Dermis blood vessel endothelial cell (primary cell): ENCODE results near the gene EML4. TPM values are rescaled to one million over a fixed set of nuclear protein-coding genes. Genes with fewer than 3 reads are reported as not detected.
"Not testable (repeated sequence)": the region's sequence is repeated elsewhere in the genome, so short reads cannot be mapped to it uniquely, and the experiment has no call there.

Experiments
- DNase-seq: peaks from one replicate; pipeline ENCODE4 v3.0.0; 2010
- total RNA-seq: library from RNA; depleted of rRNA; stranded (reverse); fragments of >200 nt; gene quantifications from 2 replicates; pipeline ENCODE4 v1.2.3, GENCODE V29; 2014

EML4 gene
- total RNA-seq, 1 donor from 2014 or later = 21.6 TPM

DNA sequence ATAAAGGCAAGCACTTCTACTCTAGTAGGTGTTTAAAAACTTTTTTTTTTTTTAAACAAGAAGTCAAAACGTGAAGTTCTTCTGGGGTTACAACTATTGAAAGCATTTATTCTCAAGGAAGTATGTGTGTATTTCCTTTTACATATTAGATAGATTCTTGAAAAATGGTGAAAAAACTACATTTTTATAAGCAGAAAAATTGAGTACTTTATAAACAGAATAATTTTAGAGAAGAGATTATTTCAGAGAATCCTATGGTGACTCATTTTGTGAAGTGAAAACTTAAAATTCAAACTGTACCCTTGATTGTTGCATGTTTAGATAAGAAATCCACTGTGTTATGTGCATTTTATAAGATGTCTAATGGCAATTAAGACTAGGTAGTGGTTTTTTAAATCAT is 2.9 kb downstream of the EML4 start:
- no peak for DNase-seq

DNA sequence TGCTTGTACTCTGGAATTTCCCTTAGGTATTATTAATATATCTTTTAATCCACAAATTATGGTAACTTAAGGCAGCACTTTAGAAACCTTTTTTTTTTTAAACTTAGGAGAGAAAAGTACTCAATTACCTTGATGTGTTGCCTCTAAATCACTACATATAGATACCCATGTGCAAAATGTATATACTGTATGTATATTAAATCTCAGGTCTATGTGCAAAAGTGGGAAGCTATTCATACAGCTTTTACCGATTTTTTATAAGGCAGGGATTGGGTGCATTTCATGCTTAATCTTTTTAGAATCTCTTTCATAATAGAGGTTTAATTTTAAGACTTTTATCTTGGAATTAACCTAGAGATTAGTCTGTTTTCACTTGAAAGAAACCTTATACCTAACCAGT is 3.4 kb downstream of the EML4 start:
- DNase-seq = no peak

DNA sequence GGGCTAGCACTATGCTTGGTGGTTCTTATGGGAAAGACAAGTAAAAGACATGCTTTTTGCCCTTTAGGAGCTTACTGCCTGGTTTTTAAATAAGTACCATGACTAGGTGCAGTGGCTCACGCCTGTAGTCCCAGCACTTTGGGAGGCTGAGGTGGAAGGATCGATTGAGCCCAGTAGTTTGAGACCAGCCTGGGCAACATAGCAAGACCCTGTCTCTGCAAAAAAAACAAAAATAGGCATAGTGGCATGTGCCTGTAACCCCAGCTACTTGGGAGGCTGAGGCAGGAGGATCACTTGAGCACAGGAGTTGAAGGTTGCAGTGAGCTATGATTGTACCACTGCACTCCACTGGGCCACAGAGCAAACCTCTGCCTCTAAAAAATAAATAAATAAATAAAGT is 4.3 kb downstream of the EML4 start:
- DNase-seq = not testable (repeated sequence)

DNA sequence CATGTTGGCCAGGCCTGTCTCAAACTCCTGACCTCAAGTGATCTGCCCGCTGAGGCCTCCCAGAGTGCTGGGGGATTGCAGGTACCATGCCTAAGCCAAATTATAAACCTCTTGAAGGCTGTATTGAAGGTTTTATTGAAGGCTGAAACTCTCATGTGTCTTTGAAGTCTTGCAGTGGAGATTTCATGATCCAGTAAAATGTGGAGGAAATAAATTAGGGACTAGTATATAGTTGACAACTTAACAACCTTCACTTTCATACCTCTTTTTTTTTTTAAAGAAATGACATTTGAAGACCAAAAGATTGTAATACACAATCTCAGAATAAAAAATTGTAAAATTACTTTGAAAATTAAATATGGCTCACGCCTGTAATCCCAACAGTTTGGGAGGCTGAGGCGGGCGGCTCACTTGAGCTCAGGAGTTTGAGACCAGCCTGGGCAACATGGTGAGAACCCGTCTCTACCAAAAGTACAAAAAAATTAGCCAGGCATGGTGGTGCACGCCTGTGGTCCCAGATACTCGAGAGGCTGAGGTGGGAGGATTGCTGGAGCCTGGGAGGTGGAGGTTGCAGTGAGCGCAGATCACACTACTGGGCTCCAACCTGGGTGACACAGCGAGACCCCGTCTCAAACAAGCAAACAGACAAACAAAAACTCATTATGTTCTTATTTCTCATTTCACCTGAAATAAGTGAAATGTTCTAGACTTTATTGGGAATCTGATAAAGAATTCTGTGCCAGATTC is 8.0 kb downstream of the EML4 start:
- DNase-seq = no peak

DNA sequence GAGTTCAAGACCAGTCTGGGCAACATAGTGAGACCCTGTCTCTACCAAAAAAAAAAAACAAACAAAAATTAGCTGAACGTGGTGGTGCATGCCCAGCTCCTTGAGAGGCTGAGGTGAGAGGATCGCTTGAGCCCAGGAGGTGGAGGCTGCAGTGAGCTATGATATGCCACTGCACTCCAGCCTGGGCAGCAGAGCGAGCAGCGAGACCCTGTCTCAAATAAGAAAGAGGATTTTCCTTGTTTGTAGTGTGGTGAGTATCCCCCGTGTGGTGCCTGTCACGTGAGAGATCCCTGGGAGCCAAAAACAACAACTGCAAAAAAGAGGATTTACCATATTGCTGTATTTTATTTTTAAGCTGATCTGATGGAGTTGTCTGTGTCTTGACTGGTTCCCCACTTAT is 9.2 kb downstream of the EML4 start:
- DNase-seq = no peak

DNA sequence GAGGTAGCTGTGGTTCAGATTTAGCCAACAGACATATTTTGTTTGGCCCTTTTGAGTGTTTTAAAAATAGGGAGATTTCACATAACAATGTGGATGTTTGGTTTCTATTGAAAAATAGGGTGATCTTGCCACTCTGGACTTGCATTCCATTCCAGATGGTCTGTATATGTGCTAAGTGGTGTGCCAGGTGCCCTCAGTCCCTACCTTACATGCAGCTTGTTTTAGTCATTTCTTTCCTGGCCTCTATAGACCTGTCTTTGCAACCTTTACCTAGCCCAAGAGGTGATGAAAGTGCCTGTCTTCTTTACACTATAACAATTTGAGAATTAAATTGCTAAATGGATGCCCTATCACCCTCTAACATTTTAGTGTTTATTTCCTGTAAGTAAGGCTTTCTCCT is 11.1 kb downstream of the EML4 start:
- no peak for DNase-seq

DNA sequence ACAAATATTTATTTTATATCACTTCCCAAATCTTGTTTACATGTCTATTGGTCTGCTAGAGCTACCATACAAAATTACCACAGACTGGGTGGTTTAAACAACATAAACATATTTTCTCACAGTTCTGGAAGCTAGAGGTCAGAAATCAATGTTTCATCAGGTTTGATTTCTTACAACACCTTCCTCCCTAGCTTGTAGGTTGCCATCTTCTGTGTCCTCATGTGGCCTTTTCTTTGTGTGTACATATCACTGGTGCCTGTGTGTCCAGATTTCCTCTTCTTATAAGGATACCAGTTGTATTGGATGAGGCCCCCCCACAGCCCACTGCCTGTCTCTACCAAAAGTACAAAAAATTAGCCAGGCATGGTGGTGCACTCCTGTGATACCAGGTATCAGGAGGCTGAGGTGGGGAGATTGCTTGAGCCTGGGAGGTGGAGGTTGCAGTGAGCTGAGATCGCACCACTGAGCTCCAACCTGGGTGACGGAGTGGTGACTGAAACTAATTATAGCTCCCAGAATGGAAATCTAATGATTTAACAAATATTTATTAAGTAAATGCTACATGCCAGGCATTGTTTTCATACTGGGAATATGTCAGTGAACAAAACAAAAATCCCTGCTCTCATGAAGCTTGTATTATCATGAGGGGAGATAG is 13.6 kb downstream of the EML4 start:
- DNase-seq = no peak

DNA sequence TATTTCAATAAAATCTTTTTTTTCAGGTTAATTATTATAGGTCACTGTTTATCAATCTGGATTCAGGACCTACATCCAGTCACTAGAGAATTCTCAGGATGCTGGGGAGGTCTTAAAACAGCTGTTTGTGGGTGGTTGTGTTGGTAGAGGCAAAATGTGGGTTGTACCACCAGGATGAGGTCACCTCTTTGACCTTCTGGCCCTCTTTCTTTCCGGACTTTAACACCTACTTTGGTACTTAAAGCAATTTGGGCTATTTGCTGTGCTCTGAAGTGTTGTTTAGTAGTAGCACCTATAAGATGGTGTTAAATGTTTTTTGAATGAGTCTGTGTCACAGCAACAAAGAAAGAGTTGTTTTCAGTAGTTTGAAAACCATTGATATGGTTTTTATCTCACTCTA is 14.6 kb downstream of the EML4 start:
- no peak for DNase-seq

DNA sequence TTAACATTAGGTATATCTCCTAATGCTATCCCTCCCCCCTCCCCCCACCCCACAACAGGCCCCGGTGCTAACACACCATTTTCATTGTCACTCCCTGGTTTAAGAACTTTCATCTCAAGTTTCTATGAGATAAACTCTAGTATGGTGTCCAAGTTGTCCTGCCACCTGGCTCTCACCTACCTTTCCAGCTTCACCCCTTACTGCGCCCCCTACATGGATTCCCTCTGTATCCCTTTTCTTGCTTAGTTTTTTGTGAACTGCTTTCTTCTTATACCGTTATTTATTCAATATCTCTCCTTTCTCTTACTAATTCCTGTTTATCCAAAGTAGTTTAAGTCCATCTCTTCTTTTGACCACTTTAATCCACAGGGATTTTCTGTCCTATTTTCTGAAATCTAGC is 15.2 kb downstream of the EML4 start:
- no peak for DNase-seq

DNA sequence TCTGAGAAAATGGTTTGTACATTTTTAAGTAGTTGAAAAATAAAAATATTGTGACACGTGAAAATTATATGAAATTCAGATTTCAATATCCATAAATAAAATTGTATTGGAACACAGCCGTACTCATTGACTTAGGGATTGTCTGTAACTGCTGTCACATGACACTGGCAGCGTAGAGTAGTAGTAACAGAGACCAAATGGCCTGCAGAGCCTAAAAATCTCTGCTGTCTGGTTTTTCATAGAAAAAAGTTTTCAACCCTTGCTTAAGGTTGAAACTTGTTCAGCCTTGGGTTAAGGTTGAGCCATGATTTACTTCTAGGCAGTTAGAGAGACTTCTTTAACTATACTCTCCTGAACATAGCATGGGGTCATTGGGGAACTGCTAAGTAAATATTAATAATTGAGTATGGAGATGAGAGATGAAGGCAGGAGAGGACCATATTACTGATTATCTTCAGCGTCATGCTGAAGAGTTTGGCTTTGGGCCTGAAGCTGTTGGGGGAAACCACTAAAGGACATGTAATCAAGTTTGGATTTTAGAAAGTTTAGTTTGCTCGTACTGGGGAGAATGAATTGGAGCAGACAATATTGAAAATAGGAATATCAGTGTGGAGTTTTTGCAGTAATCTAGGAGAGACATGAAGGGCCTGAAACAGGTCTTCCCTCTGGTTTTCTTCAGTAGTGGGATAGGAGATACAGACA is 16.2 kb downstream of the EML4 start:
- no peak for DNase-seq

DNA sequence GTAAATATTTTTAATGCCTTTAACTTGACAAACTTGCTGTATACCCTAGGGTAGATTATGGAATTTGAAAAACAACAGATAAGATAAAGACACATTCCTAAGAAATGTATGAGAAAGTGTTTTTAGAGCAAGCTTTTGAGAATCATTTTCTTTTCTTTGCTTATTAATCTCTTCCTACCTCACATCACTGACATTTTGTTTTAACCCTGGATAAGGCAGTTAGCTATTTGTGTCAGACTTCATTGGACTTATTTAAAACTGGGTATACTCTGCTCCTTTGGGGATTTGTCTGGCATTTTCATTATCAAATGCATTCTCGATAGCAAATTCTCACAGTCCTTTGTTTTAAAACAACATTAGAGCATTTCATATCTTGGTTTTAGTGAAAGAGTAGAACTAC is 17.2 kb downstream of the EML4 start:
- no peak for DNase-seq

DNA sequence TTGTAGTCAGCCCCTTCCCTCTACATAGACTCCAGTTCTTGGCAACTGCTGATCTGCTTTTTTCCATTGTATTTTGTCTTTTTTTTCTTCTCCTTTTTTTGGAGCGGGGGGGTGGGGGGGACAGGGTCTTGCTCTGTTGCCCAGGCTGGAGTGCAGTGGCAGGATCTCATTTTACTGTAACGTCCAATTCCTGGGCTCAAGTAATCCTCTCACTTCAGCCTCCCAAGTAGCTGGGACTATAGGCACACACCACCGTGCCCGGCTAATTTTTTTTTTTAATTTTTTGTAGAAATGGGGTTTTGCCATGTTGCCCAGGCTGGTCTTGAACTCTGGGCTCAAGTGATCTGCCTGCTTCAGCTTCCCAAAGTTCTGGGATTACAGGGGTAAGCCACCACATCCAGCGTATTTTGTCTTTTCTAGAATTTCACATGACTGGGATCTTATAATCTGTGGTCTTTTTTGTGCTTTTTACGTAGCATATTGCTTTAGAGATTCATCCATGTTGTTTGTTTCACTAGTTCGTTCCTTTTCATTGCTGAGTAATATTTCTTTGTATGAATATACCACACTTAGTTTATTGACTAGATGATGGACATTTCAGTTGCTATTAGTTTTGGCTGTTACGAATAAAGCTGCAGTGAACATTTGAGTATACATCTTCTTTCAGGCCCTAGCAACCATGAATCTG is 17.9 kb downstream of the EML4 start:
- DNase-seq = no peak

DNA sequence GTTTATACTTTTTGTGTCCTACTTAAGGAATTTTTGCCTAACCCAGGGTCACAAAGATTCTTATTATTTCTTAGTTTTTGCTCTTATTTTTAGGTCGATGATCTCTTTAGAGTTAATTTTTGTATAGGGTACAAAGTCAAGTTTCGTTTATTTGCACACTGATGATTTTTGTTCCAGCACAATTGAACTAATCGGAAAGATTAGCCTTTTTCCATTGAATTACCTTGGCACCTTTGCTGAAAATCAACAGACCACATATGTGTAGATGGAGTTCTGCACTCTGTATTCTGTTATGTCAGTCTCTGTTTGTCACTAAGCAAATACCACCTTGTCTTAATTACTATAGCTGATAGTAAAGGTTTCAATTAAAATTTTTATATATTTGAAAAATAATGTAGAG is 18.7 kb downstream of the EML4 start:
- no peak for DNase-seq

DNA sequence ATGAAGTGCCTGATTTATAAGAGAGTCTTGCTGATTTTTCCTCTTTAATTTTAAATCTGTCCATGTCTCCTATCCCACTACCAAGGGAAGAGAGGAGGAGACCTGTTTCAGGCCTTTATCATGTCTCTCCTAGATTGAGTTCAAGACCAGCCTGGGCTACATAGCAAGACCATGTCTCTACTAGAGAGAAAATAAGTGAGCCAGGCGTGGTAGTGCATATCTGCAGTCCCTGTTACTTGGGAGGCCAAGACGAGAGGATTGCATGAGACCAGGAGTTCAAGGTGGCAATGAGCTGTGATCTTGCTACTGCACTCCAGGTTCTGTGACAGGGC is 20.0 kb downstream of the EML4 start:
- no peak for DNase-seq

DNA sequence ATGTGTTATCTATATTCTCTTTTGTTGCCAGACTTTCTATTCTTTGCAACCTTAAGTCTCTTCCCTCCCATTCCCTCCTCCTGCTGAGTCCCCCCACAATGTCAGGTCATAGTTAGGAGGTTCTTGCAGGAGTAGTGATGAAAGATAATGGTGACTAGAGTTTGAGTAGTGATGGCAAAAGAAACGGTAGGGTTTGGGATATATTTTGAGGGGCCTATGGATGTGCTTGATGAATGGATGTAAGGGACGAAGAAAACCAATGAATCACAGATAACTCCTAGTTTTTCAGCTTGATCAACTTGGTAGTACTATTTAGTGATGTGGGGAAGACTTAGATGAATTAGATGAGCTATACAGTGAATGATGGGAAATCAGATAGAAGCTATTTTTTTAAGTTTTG is 21.0 kb downstream of the EML4 start:
- no peak for DNase-seq

DNA sequence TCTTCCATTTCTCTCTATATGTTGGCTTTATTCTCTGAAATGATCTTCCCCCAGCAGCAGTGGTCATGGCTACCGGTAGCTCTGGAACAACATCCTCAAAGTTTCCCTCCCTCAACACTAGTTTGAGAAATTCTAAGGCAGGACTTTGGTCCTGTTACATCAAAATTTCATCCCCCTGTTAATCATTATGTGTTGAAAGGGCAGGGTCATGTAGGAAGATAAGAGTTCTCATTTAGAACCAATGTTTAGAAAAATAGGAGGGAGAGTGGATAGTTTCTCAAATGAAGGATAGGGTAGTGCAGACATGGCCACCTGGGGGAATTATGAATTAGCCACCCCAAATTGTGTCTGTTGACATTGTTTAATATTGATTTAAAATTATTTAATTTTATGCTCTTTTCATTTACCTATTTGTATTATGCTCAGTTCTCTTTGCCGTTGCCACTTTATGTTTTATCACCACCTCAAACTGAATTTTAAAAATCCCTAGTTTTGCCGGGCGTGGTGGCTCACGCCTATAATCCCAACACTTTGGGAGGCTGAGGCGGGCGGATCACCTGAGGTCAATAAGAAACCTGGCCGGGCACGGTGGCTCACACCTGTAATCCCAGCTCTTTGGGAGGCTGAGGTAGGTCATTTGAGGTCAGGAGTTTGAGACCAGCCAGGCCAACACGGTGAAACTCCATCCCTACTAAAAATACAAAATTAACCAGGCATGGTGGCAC is 22.3 kb downstream of the EML4 start:
- DNase-seq = no peak

DNA sequence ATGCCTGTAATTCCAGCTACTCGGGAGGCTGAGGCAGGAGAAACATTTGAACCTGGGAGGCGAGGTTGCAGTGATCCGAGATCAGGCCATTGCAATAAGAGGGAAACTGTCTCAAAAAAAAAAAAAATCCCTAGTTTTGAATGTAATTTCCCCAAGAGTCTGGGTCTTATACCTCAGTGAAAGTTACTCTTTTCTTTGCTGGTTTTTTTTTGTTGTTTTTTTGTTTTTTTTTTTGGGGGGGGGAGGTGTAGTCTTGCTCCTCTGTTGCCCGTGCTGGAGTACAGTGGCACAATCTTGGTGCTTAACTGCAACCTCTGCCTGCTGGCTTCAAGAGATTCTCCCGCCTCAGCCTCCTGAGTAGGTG is 22.8 kb downstream of the EML4 start:
- DNase-seq = no peak

DNA sequence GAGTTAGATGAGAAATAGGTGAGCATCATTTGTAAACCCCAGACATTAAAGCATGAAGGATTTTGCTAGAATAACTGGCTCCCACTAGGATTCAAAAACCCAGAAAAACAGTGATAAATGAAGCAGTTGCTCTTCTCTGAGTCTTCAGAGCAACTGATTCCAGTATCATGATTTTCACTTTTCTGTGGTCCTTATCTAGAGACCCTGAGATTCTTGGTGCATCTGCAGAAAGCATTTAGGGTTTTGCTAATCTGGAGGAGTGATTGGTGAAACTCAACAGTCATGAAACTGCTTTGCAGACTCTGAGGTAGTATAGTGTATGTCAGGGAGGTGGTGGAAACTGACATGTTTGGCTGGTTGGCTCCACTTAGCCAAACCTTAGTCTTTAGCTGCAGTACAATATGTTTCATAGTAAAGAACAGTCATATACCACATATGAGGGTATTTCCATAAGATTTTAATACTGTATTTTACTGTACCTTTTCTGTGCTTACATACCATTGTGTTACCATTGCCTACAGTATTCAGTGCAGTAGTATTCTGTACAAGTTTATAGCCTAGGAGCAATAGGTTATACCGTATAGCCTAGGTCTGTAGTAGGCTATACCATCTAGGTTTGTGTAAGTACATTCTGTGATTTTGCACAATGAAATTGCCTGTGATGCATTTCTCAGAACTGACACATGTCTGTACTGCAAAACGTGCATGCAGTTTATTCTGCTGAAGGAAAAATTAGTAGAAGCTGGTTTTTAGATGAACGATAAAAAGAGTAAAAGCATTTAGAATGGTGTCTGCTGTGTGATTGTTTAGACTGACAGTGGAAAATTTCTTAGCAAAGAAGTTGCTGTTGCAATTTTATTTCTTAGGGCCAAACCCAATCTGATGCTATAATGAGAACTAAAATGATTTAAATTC is 23.8 kb downstream of the EML4 start:
- DNase-seq = no peak

DNA sequence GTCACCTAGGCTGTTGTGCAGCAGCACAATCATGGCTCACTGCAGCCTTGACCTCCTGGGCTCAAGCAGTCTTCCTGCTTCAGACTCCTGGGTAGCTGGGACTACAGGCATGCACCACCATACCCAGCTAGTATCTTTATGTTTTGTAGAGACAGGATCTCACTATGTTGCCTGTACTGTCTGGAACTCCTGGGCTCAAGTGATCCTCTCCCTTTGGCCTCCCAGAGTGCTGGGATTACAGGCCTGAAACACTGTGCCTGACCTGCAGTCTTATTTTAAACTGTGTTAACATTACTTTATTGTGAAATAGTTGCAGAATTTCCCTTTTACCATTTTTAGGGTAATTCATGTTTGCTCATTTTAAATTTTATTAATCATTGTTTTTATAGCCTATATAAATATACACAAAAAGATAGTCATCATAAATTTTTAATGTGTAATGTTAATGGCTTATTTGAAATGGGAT is 24.6 kb downstream of the EML4 start:
- no peak for DNase-seq

DNA sequence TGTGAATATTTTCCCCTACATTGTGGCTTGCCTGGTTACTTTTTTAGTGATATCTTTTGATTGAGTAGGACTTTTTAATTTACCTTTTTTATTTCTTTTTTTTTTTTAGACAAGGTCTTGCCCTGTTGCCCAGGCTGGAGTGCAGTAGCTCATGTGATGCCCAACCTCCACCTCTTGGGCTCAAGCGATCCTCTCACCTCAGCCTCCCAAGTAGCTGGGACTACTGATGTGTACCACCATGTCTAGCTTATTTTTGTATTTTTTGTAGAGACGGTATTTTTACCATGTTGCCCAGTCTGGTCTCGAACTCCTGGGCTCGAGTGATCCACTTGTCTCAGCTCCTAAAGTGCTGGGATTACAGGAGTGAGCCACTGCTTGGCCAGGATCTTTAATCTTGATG is 25.3 kb downstream of the EML4 start:
- no peak for DNase-seq

DNA sequence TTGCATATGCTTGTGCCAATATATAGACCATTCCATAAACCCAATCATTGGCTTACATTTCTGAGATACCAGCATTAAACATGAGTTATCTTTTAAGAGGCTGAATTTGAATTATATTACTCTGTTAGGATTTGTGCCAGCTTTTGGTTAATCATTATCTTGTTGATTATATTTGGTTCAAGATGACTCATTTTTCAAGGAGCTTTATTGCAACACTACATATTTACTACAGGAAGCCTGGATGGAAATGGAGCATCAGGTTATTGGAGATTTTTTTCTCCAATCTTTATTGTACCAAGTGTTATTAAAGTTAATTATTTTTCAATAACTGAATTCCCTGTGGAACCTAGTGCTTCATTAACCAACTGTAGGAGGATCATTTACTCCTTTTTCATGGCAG is 26.4 kb downstream of the EML4 start:
- DNase-seq = peak; percentile 15

DNA sequence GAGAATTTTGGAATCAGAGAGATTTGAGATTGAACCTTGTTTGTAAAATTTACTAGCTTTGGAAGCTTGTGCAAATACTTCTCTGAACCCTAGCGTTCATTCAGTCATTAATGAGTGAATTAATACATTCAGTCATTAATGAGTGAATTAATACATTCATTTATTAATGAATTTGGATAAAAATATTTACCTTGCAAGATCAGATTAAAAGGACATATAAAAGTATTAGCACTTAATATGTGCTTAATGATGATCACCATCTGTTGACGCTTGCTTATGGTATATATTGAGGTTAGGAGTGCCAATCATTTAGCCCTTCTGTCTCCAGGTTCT is 26.9 kb downstream of the EML4 start:
- no peak for DNase-seq
